Activated T-cell treated with anti-CD3 and anti-CD28 coated beads for 4 hours (primary cell): Measurements from ENCODE around the gene WSCD1.

Experiments used
- DNase-seq: peaks from one replicate; pipeline ENCODE4 v3.0.0-alpha.2; 2020

Gene WSCD1

GRCh38 chr17:6086603-6087400 is 16.6 kb downstream of the WSCD1 start:
- no peak for DNase-seq

- no peak for DNase-seq
These were observed 18.0 kb downstream of the WSCD1 start for GRCh38 chr17:6088141-6088540.

- DNase-seq = no peak
These were observed 20.1 kb downstream of the WSCD1 start for GRCh38 chr17:6090253-6090652.

- no peak for DNase-seq
These were observed 22.2 kb downstream of the WSCD1 start for GRCh38 chr17:6092182-6092902.

GRCh38 chr17:6092903-6093468 is 22.8 kb downstream of the WSCD1 start:
- no peak for DNase-seq

- DNase-seq = no peak
These were observed 24.3 kb downstream of the WSCD1 start for GRCh38 chr17:6094453-6094852.

GRCh38 chr17:6094926-6095325 is 24.7 kb downstream of the WSCD1 start:
- DNase-seq = no peak

- DNase-seq = no peak
These were observed 25.3 kb downstream of the WSCD1 start for GRCh38 chr17:6095501-6095900.

- DNase-seq = no peak
These were observed 26.2 kb downstream of the WSCD1 start for GRCh38 chr17:6096201-6097004.

- DNase-seq = no peak
These were observed 26.8 kb downstream of the WSCD1 start for GRCh38 chr17:6097005-6097279.

GRCh38 chr17:6098050-6098822 is 28.1 kb downstream of the WSCD1 start:
- DNase-seq = no peak

GRCh38 chr17:6098823-6099180 is 28.6 kb downstream of the WSCD1 start:
- no peak for DNase-seq

GRCh38 chr17:6099492-6099891 is 29.3 kb downstream of the WSCD1 start:
- DNase-seq = no peak

GRCh38 chr17:6100146-6100545 is 30.0 kb downstream of the WSCD1 start:
- DNase-seq = no peak

GRCh38 chr17:6100891-6101500 is 30.8 kb downstream of the WSCD1 start:
- DNase-seq = no peak

- no peak for DNase-seq
These were observed 31.5 kb downstream of the WSCD1 start for GRCh38 chr17:6101706-6102105.

GRCh38 chr17:6102615-6103014 is 32.4 kb downstream of the WSCD1 start:
- no peak for DNase-seq

GRCh38 chr17:6104956-6105648 is 34.9 kb downstream of the WSCD1 start:
- DNase-seq = no peak

- DNase-seq = no peak
These were observed 35.4 kb downstream of the WSCD1 start for GRCh38 chr17:6105649-6106007.

- no peak for DNase-seq
These were observed 36.0 kb downstream of the WSCD1 start for GRCh38 chr17:6106212-6106611.

- DNase-seq = no peak
These were observed 37.6 kb downstream of the WSCD1 start for GRCh38 chr17:6107791-6108190.

GRCh38 chr17:6108382-6108781 is 38.2 kb downstream of the WSCD1 start:
- no peak for DNase-seq
